Measurements from ENCODE around the gene TEKT5.
"Not testable (repeated sequence)": the region's sequence is repeated elsewhere in the genome, so short reads cannot be mapped to it uniquely, and the experiment has no call there.

The TEKT5 gene

GRCh38 chr16:10681310-10682308, 13.1 kb downstream of the TEKT5 start:
- H2AFZ ChIP-seq (ENCODE audit: low read depth, low read length, severe bottlenecking): no peak overlapping the region
- H3K9me3 ChIP-seq (ENCODE audit: insufficient read depth, low read length): no peaks in the 10 kb centered on the region
- no peak overlapping the region for H3K9ac ChIP-seq (ENCODE audit: low read length)
- no peak overlapping the region for H3K4me2 ChIP-seq (ENCODE audit: low read depth, low read length, poor library complexity, severe bottlenecking)
- no peaks in the 10 kb centered on the region for H3K9me2 ChIP-seq (replicated peaks; ENCODE audit: insufficient read depth, low read length)
- H3K79me2 ChIP-seq (ENCODE audit: insufficient read depth, low read length): no peaks in the 10 kb centered on the region
- H4K20me1 ChIP-seq (ENCODE audit: low read depth, low read length): no peaks in the 10 kb centered on the region
- TF ChIP-seq EZH2phosphoT487 (conservative IDR thresholded peaks at IDR 0.05; ENCODE audit: low read length): no peak
- TF ChIP-seq, protein P1, sequence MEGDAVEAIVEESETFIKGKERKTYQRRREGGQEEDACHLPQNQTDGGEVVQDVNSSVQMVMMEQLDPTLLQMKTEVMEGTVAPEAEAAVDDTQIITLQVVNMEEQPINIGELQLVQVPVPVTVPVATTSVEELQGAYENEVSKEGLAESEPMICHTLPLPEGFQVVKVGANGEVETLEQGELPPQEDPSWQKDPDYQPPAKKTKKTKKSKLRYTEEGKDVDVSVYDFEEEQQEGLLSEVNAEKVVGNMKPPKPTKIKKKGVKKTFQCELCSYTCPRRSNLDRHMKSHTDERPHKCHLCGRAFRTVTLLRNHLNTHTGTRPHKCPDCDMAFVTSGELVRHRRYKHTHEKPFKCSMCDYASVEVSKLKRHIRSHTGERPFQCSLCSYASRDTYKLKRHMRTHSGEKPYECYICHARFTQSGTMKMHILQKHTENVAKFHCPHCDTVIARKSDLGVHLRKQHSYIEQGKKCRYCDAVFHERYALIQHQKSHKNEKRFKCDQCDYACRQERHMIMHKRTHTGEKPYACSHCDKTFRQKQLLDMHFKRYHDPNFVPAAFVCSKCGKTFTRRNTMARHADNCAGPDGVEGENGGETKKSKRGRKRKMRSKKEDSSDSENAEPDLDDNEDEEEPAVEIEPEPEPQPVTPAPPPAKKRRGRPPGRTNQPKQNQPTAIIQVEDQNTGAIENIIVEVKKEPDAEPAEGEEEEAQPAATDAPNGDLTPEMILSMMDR (IDR thresholded peaks at IDR 0.05; ENCODE audit: insufficient read depth, low read length, poor library complexity, severe bottlenecking): no peak
- H3K27ac ChIP-seq (ENCODE audit: low read depth, low read length): no peak overlapping the region
- no peaks in the 10 kb centered on the region for H3K27me3 ChIP-seq (ENCODE audit: low read length)
- no peaks in the 10 kb centered on the region for H3F3A ChIP-seq (ENCODE audit: insufficient read depth)
- no peak overlapping the region for H3K4me3 ChIP-seq (ENCODE audit: insufficient read depth, low read length, poor library complexity, severe bottlenecking)
- no peaks in the 10 kb centered on the region for H3K36me3 ChIP-seq (ENCODE audit: low read length)

DNA sequence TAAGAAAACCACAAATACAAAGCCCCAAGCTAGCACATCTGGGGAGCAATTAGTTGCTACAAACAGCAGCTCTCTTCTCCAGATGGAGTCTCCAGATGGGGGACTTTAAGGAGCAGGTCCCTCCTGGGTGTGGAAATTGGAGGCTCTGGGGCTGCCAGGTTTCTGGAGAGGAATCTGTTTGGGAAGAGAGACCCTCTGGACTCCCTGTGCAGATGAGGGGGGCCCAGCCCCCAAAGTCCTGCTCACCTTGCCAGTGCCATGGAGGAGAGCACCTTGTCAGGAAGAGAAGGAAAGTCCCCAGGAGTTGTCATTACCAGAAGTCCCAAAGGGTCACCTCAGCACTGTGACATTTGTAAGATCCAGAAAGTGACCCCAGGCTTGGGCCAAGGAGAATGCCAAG, 14.8 kb downstream of the TEKT5 start:
- Histone ChIP-seq H3K79me2 (ENCODE audit: insufficient read depth, low read length) (no peaks in the 10 kb centered on the region), H3K27ac (ENCODE audit: low read depth, low read length) (no peak overlapping the region), H3K4me3 (ENCODE audit: insufficient read depth, low read length, poor library complexity, severe bottlenecking) (no peak overlapping the region), H4K20me1 (ENCODE audit: low read depth, low read length) (no peaks in the 10 kb centered on the region), H3K4me2 (ENCODE audit: low read depth, low read length, poor library complexity, severe bottlenecking) (no peak overlapping the region), H3K9ac (ENCODE audit: low read length) (no peak overlapping the region), H3K27me3 (ENCODE audit: low read length) (no peaks in the 10 kb centered on the region), H2AFZ (ENCODE audit: low read depth, low read length, severe bottlenecking) (no peak overlapping the region), H3F3A (ENCODE audit: insufficient read depth) (no peaks in the 10 kb centered on the region), H3K9me2 (replicated peaks; ENCODE audit: insufficient read depth, low read length) (no peaks in the 10 kb centered on the region), H3K9me3 (ENCODE audit: insufficient read depth, low read length) (no peaks in the 10 kb centered on the region), H3K36me3 (ENCODE audit: low read length) (no peaks in the 10 kb centered on the region)
- TF ChIP-seq, protein P1 (IDR thresholded peaks at IDR 0.05; ENCODE audit: insufficient read depth, low read length, poor library complexity, severe bottlenecking): no peak
- no peak for TF ChIP-seq EZH2phosphoT487 (conservative IDR thresholded peaks at IDR 0.05; ENCODE audit: low read length)

GRCh38 chr16:10679441-10679840, 15.3 kb downstream of the TEKT5 start:
- H3F3A ChIP-seq (ENCODE audit: insufficient read depth); H3K79me2 ChIP-seq (ENCODE audit: insufficient read depth, low read length); H3K9me2 ChIP-seq (replicated peaks; ENCODE audit: insufficient read depth, low read length); H2AFZ ChIP-seq (ENCODE audit: low read depth, low read length, severe bottlenecking); H3K27me3 ChIP-seq (ENCODE audit: low read length); H3K9ac ChIP-seq (ENCODE audit: low read length); H3K4me2 ChIP-seq (ENCODE audit: low read depth, low read length, poor library complexity, severe bottlenecking); H4K20me1 ChIP-seq (ENCODE audit: low read depth, low read length); H3K27ac ChIP-seq (ENCODE audit: low read depth, low read length); H3K9me3 ChIP-seq (ENCODE audit: insufficient read depth, low read length); H3K36me3 ChIP-seq (ENCODE audit: low read length); H3K4me3 ChIP-seq (ENCODE audit: insufficient read depth, low read length, poor library complexity, severe bottlenecking): not testable (repeated sequence)

DNA sequence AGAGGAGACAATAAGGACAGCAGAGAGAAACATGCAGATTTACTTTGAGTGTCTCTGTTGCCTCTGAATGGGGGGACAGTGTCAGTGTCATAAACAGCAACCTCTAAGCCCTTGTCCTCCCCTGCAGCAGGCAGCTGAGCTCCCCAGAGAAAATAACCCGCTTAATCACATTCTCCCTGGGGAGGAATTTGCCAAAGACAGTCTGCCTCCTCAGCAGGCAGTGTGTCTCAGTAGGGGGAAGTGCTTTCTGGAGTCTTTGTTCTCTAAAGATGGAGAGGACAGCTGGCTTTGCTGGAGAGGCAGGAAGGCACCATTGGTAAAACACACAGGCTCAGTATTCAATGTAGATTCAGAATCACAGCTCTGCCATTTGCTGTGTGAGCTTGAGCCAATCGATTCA, 16.1 kb downstream of the TEKT5 start:
- no peaks in the 10 kb centered on the region for H3K27me3 ChIP-seq (ENCODE audit: low read length)
- no peaks in the 10 kb centered on the region for H3K9me2 ChIP-seq (replicated peaks; ENCODE audit: insufficient read depth, low read length)
- H3K79me2 ChIP-seq (ENCODE audit: insufficient read depth, low read length): no peaks in the 10 kb centered on the region
- H3K9me3 ChIP-seq (ENCODE audit: insufficient read depth, low read length): no peaks in the 10 kb centered on the region
- H2AFZ ChIP-seq (ENCODE audit: low read depth, low read length, severe bottlenecking): no peak overlapping the region
- H3K36me3 ChIP-seq (ENCODE audit: low read length): no peaks in the 10 kb centered on the region
- H4K20me1 ChIP-seq (ENCODE audit: low read depth, low read length): no peaks in the 10 kb centered on the region
- H3K4me2 ChIP-seq (ENCODE audit: low read depth, low read length, poor library complexity, severe bottlenecking): no peak overlapping the region
- no peaks in the 10 kb centered on the region for H3F3A ChIP-seq (ENCODE audit: insufficient read depth)
- H3K27ac ChIP-seq (ENCODE audit: low read depth, low read length): no peak overlapping the region
- TF ChIP-seq, protein P1 (IDR thresholded peaks at IDR 0.05; ENCODE audit: insufficient read depth, low read length, poor library complexity, severe bottlenecking): no peak
- TF ChIP-seq EZH2phosphoT487 (conservative IDR thresholded peaks at IDR 0.05; ENCODE audit: low read length): no peak
- H3K9ac ChIP-seq (ENCODE audit: low read length): no peak overlapping the region
- no peak overlapping the region for H3K4me3 ChIP-seq (ENCODE audit: insufficient read depth, low read length, poor library complexity, severe bottlenecking)

Data from SU-DHL-6 (cell line).